MM.1S (cell line): ENCODE data around the gene PCYT2.

Experiments
- CTCF ChIP-seq: fragments of 300-600 bp; sonication (generic); IDR thresholded peaks from 2 replicates; pipeline ENCODE4 v1.5.1; 2016; ENCODE audit warnings: antibody characterized with exemption, low read length, mixed read lengths
- EZH2 ChIP-seq: fragments of 300-600 bp; sonication (generic); optimal IDR thresholded peaks from 2 replicates; pipeline ENCODE3; 2017; ENCODE audit warnings: low read depth, mild to moderate bottlenecking, antibody characterized with exemption, low read length, mixed read lengths
- EZH2phosphoT487 ChIP-seq: fragments of 300-600 bp; sonication (generic); IDR thresholded peaks from 2 replicates; pipeline ENCODE4 v1.6.1; 2018; ENCODE audit warnings: antibody characterized with exemption, low read length

- TF ChIP-seq CTCF = no peak
- no peak for TF ChIP-seq EZH2phosphoT487
- no peak for TF ChIP-seq EZH2
Measured at GRCh38 chr17:81889602-81890001, 21.6 kb downstream of the PCYT2 start.
